Epithelial cell of proximal tubule (primary cell): Measurements from ENCODE around the gene DEFB131B. TPM values are rescaled to one million over a fixed set of nuclear protein-coding genes. Genes with fewer than 3 reads are reported as not detected.
A peak's percentile ranks its signal among the peaks of the same experiment; 100 is the strongest.
"Not testable (repeated sequence)": the region's sequence is repeated elsewhere in the genome, so short reads cannot be mapped to it uniquely, and the experiment has no call there.

Experiments
- DNase-seq: peaks from one replicate; pipeline ENCODE4 v3.0.0-alpha.2; 2011; ENCODE audit warnings: low read depth
- H3K4me3 ChIP-seq: 2 replicates; pipeline ENCODE4 v1.5.1; 2011; ENCODE audit warnings: low read depth, mild to moderate bottlenecking, low read length
- CTCF ChIP-seq: conservative IDR thresholded peaks from 2 replicates; pipeline ENCODE4 v1.5.1; 2012; ENCODE audit warnings: low read depth, mild to moderate bottlenecking, low read length
- total RNA-seq: library from RNA; depleted of rRNA; stranded (reverse); fragments of >200 nt; gene quantifications from 2 replicates; pipeline ENCODE4 v1.2.3, GENCODE V29; 2015

Gene DEFB131B
- total RNA-seq, 1 donor from 2014 or later = not detected

- H3K4me3 ChIP-seq, DNase-seq: not testable (repeated sequence)
Observed at GRCh38 chr11:71889181-71889872, 11.1 kb downstream of the DEFB131B start.

GRCh38 chr11:71895961-71896360 is 17.7 kb downstream of the DEFB131B start:
- no peak for DNase-seq
- TF ChIP-seq CTCF = no peak
- H3K4me3 ChIP-seq = no peak overlapping the region

DNA sequence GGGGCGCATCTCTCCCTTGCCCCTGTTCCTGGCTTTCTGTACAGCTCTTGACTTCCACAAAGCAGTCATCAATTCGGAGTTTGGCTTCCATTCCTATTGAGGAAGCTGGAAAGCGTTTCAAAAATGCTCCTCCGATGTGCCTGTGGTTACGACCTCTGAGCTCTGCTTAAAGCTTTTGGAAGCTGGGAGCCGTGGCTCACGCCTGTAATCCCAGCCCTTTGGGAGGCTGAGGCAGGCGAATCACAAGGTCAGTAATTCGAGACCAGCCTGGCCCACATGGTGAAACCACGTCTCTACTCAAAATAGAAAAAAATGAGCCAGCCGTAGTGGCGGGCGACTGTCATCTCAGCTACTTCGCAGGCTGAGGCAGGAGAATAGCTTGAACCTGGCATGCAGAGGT is 22.9 kb downstream of the DEFB131B start:
- not testable (repeated sequence) for H3K4me3 ChIP-seq, DNase-seq

DNA sequence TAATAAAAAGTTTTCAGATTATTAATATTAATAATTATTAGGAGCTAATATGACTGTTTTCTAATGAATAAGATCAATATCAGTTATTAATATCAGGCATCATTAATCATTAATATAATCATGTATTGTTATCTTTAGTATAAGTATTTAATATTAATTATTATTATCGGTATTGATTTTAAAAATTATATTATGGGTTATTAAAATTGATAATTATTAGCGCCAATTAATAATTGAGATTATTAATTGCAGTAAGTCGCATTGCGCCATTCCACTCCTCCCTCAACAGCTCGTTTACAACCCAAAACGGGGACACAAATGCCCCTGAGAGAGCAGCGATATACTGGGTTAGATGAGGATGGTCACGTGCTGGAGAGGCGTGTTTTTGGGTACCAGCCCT is 30.0 kb downstream of the DEFB131B start:
- TF ChIP-seq CTCF = no peak
- no peak for DNase-seq
- no peak overlapping the region for H3K4me3 ChIP-seq

- DNase-seq = not testable (repeated sequence)
Observed at GRCh38 chr11:71910775-71911174, 32.5 kb downstream of the DEFB131B start.

DNA sequence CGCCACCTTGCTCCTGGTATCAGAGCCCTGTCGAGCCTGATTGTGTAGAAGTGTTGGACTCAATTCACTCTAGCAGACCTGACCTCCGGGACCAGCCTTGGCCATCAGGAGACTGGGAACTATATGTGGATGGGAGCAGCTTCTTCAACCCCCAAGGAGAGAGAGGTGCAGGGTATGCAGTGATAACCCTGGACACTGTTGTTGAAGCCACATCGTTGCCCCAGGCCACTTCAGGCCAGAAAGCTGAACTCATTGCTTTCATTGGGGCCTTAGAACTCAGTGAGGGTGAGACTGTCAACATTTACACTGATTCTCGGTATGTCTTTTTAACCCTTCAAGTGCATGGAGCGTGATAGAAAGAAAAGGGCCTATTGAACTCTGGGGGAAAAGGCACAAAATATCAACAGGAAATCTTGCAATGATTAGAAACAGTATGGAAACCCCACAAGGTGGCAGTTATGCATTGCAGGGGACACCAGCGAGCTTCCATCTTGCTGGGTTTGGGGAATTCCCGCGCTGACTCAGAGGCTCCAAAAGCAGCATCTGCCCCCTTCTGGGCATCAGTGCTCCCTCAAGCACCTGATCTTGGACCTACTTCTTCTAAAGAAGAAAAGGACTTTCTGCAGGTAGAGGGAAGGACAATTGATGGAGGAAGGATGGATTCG is 33.2 kb downstream of the DEFB131B start:
- TF ChIP-seq CTCF = peak; percentile 36
- not testable (repeated sequence) for DNase-seq, H3K4me3 ChIP-seq

More at GRCh38 chr11:71910775-71911174, 32.5 kb downstream of the DEFB131B start:
- H3K4me3 ChIP-seq = not testable (repeated sequence)

- not testable (repeated sequence) for H3K4me3 ChIP-seq, DNase-seq
Observed at GRCh38 chr11:71911986-71912340, 33.7 kb downstream of the DEFB131B start.

- no peak for TF ChIP-seq CTCF
- no peak overlapping the region for H3K4me3 ChIP-seq
- no peak for DNase-seq
Observed at GRCh38 chr11:71913756-71914526, 35.7 kb downstream of the DEFB131B start.
